ENCODE results near the gene CRTC2. TPM values are rescaled to one million over a fixed set of nuclear protein-coding genes. Genes with fewer than 3 reads are reported as not detected.
A peak's percentile ranks its signal among the peaks of the same experiment; 100 is the strongest.

Gene CRTC2
- polyA plus RNA-seq, 5 donors: 38.8 to 64.2 (median 50.4) TPM

DNA sequence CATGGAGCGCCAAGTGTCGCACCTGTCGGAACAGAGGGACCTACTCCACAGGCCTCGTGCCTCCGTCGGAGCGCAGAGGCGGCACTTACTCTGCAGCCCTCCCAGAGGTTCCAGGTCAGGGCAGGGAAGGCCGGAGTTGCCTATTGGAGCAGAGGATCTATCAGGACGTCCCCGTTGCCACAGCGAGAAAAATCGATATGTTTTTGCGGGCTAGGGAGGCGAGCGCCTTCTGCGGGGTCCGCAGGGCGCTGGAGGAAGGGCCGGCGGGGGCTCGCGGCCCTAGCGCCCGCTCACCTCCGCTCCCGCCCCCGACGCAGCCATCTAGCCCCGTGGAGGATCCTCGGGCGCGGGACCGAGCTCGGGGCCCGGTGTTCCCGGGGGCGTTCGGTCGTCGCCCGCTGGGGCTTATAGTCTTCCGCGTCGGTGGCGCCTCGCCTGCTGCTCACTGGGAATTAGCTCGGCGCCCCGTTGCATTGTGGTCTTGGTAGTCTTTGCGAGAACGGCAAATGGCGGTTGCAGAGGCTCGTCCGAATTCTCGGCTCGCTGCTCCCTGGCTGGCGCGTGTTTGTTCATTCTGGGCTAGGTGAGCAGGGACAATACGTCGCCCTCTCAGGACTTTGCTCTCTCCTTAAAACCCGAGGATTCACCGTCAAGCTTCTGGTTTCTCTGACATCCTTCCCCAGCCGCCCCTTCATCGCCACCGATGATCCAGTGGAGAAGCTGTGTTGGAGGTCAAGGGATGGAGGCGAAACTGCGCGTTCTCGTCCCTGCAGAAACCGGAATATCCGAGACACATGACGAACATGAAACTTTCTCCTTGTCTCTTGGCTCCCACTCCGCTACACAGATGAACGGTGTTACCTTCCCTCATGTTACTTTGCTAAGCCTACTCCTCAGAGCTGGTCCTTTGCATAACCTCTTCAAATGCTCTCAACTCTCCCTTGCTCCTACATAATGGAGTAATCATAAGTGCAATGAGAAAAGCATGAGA lies 19.1 kb upstream of the CRTC2 start, which contains the start of gene JTB:
TSS of gene JTB (minus strand) at position 425 of the 991 bp plus-strand sequence. CDS start at position 3, 422 bp downstream.
- peak; percentile 72 to 77 for DNase-seq

DNA sequence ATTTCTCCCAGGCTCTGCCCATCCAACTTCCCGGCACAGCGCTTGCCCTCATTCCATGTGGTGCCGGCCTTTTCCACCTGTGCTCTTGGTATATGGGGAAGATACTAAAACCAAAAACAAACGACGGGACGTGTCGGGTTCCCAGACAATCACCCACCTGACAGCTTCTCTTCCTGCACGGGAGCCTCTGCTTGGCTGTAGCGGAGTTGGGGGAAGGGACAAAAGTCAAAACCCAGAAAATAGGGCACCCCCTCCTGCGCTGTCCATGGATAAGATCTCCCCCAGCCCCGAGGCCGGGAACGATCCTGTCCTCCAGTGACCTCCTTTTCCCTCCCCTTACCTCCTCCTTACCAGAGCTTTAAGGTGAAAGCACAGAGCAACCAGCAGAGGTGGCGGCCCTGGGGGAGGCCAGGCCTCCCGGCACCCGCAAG lies 18.4 kb upstream of the CRTC2 start:
- DNase-seq: no peak

DNA sequence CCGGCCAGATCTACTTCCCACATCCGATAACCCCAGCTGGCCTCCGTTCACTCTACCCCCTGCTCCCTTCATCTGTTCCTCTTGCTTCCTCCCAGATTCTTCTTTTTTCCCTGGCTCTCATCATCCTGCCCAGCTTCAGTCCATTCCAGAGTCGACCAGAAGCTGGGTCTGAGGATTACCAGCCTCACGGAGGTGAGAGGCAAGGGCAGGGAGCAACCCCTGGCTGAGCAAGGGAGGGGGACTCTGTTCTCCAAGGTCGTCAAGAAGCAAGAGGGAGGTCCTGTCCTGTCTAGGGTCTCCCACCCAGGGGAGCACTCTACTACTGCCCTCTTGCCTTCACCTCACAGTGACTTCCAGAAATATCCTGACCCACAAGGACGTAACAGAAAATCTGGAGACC lies 15.1 kb upstream of the CRTC2 start:
- no peak for DNase-seq

GRCh38 chr1:153973071-153973470 lies 14.7 kb upstream of the CRTC2 start:
- DNase-seq: no peak

DNA sequence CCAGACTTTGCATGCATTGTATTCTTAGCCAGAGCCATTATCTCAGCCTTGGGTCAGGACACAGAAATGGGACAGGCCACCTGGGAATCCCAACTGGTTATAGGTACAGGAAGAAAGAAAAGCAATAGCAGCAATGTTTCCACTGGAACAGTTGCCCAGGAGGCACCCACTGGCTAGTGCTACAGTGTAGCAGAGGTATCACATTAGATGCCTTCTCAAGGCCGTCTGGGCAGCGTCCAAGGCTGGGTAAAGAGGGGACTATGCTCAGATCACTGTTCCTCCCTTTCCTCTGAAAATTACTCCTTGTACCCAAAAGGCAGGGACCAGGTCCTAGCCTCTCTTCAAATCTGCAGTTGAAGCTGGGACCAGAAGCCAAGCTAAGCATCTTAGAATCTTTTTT lies 11.9 kb upstream of the CRTC2 start:
- DNase-seq: no peak

DNA sequence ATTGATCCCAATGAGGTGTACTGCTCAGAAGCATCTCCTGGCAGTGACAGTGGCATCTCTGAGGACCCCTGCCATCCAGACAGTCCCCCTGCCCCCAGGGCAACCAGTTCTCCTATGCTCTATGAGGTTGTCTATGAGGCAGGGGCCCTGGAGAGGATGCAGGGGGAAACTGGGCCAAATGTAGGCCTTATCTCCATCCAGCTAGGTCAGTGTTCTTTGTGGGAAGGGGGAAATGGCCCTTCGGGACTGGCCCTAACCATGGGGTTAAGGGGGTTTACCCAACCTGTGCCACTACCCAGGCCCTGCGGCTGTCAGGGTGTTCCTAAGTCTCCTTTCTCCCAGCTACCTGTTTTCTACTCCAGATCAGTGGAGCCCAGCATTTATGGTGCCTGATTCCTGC lies 10.6 kb upstream of the CRTC2 start:
- no peak for DNase-seq

DNA sequence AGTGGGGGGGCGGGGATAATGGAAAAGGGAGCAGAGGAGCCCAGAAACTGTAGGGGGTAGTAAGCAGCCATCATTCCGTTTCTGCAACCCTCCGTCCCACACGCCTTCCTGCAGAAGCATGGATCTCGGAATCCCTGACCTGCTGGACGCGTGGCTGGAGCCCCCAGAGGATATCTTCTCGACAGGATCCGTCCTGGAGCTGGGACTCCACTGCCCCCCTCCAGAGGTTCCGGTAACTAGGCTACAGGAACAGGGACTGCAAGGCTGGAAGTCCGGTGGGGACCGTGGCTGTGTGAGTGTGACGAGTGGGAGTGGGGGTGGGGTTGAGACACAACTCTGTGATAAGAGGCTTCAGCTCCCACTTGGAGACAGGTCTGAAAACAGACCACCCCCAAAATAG lies 10.0 kb upstream of the CRTC2 start:
- no peak for DNase-seq

GRCh38 chr1:153968000-153968363 lies 9.6 kb upstream of the CRTC2 start:
- DNase-seq: no peak

DNA sequence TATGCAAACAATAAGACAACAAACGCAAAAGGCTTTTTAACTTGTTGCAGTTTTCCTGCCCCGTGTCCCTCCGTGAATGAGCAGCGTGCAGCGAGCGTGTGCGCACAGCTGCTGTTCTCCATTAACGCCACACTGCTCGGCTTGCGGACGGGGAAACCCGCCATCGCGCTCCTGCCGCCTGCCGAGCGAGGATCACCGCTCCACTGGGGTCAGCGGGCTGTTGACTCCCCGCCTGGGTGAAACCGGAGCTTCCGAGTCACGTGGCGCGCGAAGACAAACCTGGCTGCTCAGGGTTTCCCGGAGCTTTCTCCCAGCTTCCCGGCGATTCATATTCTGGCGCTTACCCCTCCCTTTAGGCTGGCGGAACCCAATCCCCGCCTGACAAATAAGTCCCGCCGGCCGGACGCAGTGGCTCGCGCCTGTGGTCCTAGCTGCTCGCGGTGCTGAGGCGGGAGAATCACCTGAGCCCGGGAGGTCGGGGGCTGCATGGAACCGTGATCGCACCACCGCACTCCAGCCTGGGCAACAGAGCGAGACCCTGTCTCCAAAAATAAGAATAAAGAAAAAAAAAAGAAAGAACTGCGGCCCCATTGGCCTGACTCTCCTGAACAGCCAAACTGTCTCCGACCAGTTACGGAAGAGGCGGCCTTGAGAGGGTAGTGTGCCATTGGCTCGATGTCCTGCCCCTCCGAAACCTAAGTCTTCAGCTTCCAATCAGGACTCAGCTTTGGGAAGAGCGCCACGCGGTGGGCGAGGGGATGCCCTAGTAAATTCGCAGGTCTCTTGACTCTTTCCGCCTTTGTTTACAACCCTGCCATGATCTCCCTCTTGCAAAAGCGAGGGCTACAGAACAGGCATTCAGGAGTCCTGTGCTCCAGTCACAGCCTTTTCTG lies 8.9 kb upstream of the CRTC2 start, which contains the start of gene CREB3L4:
TSS of gene CREB3L4 (plus strand) at position 796 of the 893 bp plus-strand sequence. CDS start 624 bp downstream, outside the sequence.
- DNase-seq: peak; percentile 92 to 94

- DNase-seq: peak in 1 of 2 donors; percentile 49
Observed at GRCh38 chr1:153963850-153964331, 5.5 kb upstream of the CRTC2 start.

GRCh38 chr1:153963030-153963849 lies 4.8 kb upstream of the CRTC2 start, which contains the start of gene SLC39A1:
Gene SLC39A1, minus strand, starts transcription at chr1:153963537. Its CDS starts 822 bp downstream, at chr1:153962715.
- DNase-seq: peak; percentile 98

GRCh38 chr1:153962088-153963029 lies 3.9 kb upstream of the CRTC2 start:
- DNase-seq: no peak

DNA sequence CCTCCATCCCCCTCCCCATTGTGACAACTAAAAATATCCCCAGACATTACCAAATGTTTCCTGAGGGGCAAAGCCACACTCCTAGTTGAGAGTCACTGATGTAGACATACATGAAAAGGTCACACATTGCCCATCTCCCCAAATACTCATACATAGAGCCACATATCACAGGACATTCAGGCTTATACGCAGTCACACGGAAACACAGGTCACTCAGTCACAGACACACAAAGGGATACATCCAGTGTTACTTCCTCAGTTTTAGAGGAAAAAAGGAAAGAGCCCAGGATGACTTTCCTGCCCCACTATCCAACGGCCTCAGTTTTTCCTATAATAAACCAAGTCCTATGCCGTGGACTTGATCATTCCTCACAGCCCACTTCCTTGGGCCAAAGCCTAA lies 3.0 kb upstream of the CRTC2 start:
- DNase-seq: no peak

DNA sequence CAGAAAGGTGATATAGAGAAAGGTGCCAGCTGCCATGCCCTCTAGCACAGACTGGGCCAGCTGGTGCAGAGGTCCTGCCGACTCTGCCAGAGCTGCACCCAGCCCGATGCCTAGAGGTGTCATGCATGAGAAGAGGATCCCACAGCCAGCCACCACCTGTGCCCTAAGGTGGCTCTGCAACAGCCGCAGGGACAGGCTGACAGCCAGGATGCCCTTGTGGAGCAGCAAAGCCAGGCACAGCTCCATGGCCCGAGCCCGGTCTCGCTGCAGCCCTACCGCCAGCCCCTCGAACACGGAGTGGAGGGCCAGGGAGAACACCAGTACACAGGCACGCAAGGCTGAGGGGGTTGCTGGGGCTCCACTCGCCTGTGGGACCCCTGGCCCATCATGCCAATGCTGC lies 1.8 kb upstream of the CRTC2 start:
- DNase-seq: no peak

GRCh38 chr1:153959454-153959853 lies 1.0 kb upstream of the CRTC2 start:
- no peak for DNase-seq

DNA sequence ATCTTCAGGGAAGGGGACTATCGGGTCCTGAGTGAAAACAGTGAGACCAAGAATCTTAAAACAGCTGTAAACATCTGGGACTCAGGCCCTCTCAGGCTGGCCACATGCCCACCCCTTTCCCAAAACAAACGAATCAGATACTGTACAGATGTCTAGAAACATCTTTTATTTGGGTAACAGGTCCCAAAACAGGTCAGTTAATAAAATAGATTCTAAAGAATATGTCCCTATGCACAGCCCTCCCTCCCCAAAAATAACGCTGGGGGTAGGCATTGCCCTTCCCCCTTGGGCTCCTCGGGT lies 499 bp upstream of the CRTC2 start:
- no peak for DNase-seq

- DNase-seq: peak in 1 of 2 donors; percentile 24
Observed at GRCh38 chr1:153957744-153958110, 685 bp downstream of the CRTC2 start.

DNA sequence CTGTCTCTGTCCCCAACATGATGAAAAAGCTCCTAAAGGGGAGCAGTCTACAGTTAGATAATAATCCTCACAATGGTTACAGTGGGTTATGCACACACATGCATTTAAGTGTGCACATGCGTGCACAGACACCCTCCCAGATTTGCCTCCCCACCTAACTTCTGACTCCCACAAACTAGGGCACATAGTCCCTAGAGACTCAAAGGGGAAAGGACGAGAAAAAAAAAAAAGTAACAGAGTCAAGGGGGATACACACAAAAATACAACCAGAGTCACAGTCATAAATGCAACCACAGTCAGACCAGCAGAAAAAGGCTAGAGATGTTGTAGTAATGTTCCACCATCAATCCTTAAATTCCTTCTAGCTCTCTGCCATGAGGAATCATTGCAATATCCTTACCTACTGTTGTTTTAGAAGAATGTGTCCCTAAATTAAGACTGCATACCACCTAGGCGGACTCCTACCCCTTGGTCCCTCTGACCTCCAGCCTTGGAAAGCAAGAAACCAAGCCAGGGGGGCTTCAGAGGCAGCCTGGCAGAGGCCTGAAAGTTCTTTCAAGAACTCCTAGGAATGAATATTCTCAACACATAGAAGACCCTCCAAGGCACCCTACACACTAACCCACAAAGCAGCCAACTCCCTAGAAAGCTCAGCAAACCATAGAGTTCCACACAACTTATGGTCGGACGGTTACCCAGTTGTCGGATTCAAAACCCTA lies 1.3 kb downstream of the CRTC2 start:
- no peak for DNase-seq

- no peak for DNase-seq
Observed at GRCh38 chr1:153954826-153955225, 3.6 kb downstream of the CRTC2 start.
